Common myeloid progenitor, CD34-positive (primary cell): ENCODE data around the gene SCRN2.

Source experiments
- CTCF ChIA-PET: fragments of 350-600 bp; sonication (Branson Sonifier 250); formaldehyde crosslinking; loops from one replicate; lab custom pipeline; 2021; ENCODE audit warnings: antibody characterized with exemption; lab: Charles Lee
- POLR2A ChIA-PET: fragments of 350-600 bp; sonication (Branson Sonifier 250); formaldehyde crosslinking; loops from one replicate; lab custom pipeline; 2021; ENCODE audit warnings: antibody characterized with exemption; lab: Charles Lee
- DNase-seq, 3 donors: peaks; one replicate each; pipeline versions ENCODE4 v3.0.0 to v3.0.0-alpha.2; 2013
- H3K27ac ChIP-seq, 2 experiments: 1 replicate in 1 of 2; 2 replicates in 1 of 2; pipeline ENCODE4 v1.7.0; 2013; ENCODE audit warnings: inconsistent platforms in 2 of 2, low read length in 2 of 2, mild to moderate bottlenecking in 2 of 2, low read depth in 1 of 2, moderate library complexity in 1 of 2; ENCODE audit not compliant: severe bottlenecking in 2 of 2, insufficient read depth in 1 of 2, poor library complexity in 1 of 2
- H3K27me3 ChIP-seq, 5 experiments: replicated peaks in 2 of 5; 1 replicate in 3 of 5; 2 replicates in 2 of 5; pipeline versions ENCODE4 v1.6.1 to v1.7.0; 2013; ENCODE audit warnings: low read length in 4 of 5, mild to moderate bottlenecking in 2 of 5, moderate library complexity in 2 of 5, inconsistent platforms in 1 of 5; ENCODE audit not compliant: insufficient read depth in 5 of 5, control insufficient read depth in 4 of 5
- H3K36me3 ChIP-seq, 4 experiments: 1 replicate in 2 of 4; 2 replicates in 2 of 4; pipeline versions ENCODE4 v1.6.1 to v1.7.0; 2013; ENCODE audit warnings: low read length in 3 of 4, control low read depth in 1 of 4, mild to moderate bottlenecking in 1 of 4; ENCODE audit not compliant: control insufficient read depth in 4 of 4, insufficient read depth in 4 of 4
- H3K4me1 ChIP-seq, 4 experiments: 1 replicate in 3 of 4; 2 replicates in 1 of 4; pipeline versions ENCODE4 v1.6.1 to v1.7.1; 2013; ENCODE audit warnings: low read length in 3 of 4, mild to moderate bottlenecking in 3 of 4, control low read depth in 1 of 4, inconsistent platforms in 1 of 4, moderate library complexity in 1 of 4; ENCODE audit not compliant: control insufficient read depth in 4 of 4, insufficient read depth in 4 of 4; ENCODE audit errors: control extremely low read depth in 1 of 4
- H3K4me3 ChIP-seq, 7 experiments: 1 replicate in 4 of 7; 2 replicates in 3 of 7; pipeline versions ENCODE4 v1.5.1 to v1.7.0; 2013; ENCODE audit warnings: mild to moderate bottlenecking in 7 of 7, low read length in 6 of 7, moderate library complexity in 6 of 7, inconsistent platforms in 2 of 7, low read depth in 2 of 7, control low read depth in 1 of 7; ENCODE audit not compliant: insufficient read depth in 4 of 7, control insufficient read depth in 1 of 7; ENCODE audit errors: extremely low read depth in 1 of 7
- H3K9me3 ChIP-seq, 5 experiments: 1 replicate in 4 of 5; 2 replicates in 1 of 5; pipeline versions ENCODE4 v1.6.1 to v1.7.1; 2013; ENCODE audit warnings: low read length in 4 of 5, mild to moderate bottlenecking in 2 of 5, inconsistent platforms in 1 of 5, low read depth in 1 of 5, moderate library complexity in 1 of 5; ENCODE audit not compliant: control insufficient read depth in 4 of 5, insufficient read depth in 2 of 5; ENCODE audit errors: control extremely low read depth in 1 of 5
- WGBS: methylation state at CpG from one replicate; pipeline ENCODE4 v1.1.5; 2013; ENCODE audit not compliant: insufficient coverage; 5-methylcytosine and 5-hydroxymethylcytosine counted together

SCRN2 gene

GRCh38 chr17:47878203-47879027 lies 37.3 kb upstream of the SCRN2 start:
- Histone ChIP-seq H3K4me1 (peaks cover 2 to 35% (median 24%) of the 10 kb centered on the region in 4 experiments), H3K27ac (no peak overlapping the region), H3K4me3 (no peak overlapping the region), H3K9me3 (no peaks in the 10 kb centered on the region), H3K27me3 (peaks cover 0 to 2% (median 0%) of the 10 kb centered on the region in 5 experiments), H3K36me3 (no peaks in the 10 kb centered on the region)
- ChIA-PET POLR2A (no interaction called here), CTCF (interaction anchor here (1.0 to 4.6 kb wide), 2 partner anchors 11 to 32 kb away, joined by 3 to 32 read pairs; no protein-coding TSS in a partner anchor)
- DNase-seq, result no peak
- 86% methylated on average over 8 of the region's 10 CpGs for WGBS

GRCh38 chr17:47877368-47878034 lies 36.4 kb upstream of the SCRN2 start:
- POLR2A ChIA-PET, result no interaction called here
- Histone ChIP-seq H3K9me3 (no peaks in the 10 kb centered on the region), H3K36me3 (no peaks in the 10 kb centered on the region), H3K4me1 (peaks cover 2 to 40% (median 25%) of the 10 kb centered on the region in 4 experiments), H3K27me3 (peaks cover 0 to 10% (median 0%) of the 10 kb centered on the region in 5 experiments), H3K27ac (no peak overlapping the region), H3K4me3 (no peak overlapping the region)
- 61% methylated on average over 5 of the region's 9 CpGs for whole genome bisulfite sequencing
- peak in 1 of 3 donors; percentile 39 for DNase-seq
- CTCF ChIA-PET, result interaction anchor here (1.0 kb wide), 1 partner anchor 31 kb away, joined by 3 read pairs; no protein-coding TSS in a partner anchor

GRCh38 chr17:47875011-47875985 lies 34.2 kb upstream of the SCRN2 start:
- WGBS, result 69% methylated on average over 8 of the region's 11 CpGs

GRCh38 chr17:47873200-47874090 lies 32.4 kb upstream of the SCRN2 start:
- POLR2A ChIA-PET, result no interaction called here
- CTCF ChIA-PET, result interaction anchor here (1.0 to 4.7 kb wide), 5 partner anchors 11 to 98 kb away, joined by 3 to 20 read pairs (median 6); partner anchors contain the start of gene CDK5RAP3
- no peaks in the 10 kb centered on the region for H3K9me3 ChIP-seq
- no peaks in the 10 kb centered on the region for H3K36me3 ChIP-seq
- peaks cover 0 to 42% (median 19%) of the 10 kb centered on the region in 5 experiments for H3K27me3 ChIP-seq
- no peak for DNase-seq
- no peak overlapping the region for H3K4me3 ChIP-seq
- 95% methylated on average over 4 of the region's 4 CpGs for WGBS
- H3K4me1 ChIP-seq, result peaks cover 2 to 39% (median 23%) of the 10 kb centered on the region in 4 experiments
- no peak overlapping the region for H3K27ac ChIP-seq

More at GRCh38 chr17:47875011-47875985, 34.2 kb upstream of the SCRN2 start:
- ChIA-PET POLR2A (no interaction called here), CTCF (interaction anchor here (2.7 kb wide), 1 partner anchor 9 kb away, joined by 9 read pairs; no protein-coding TSS in a partner anchor)
- Histone ChIP-seq H3K36me3 (no peaks in the 10 kb centered on the region), H3K9me3 (no peaks in the 10 kb centered on the region), H3K4me3 (no peak overlapping the region), H3K27ac (no peak overlapping the region), H3K4me1 (peaks cover 2 to 40% (median 25%) of the 10 kb centered on the region in 4 experiments), H3K27me3 (peaks cover 0 to 27% (median 8%) of the 10 kb centered on the region in 5 experiments)
- no peak for DNase-seq

GRCh38 chr17:47872651-47873161 lies 31.6 kb upstream of the SCRN2 start:
- Histone ChIP-seq H3K36me3 (no peaks in the 10 kb centered on the region), H3K9me3 (no peaks in the 10 kb centered on the region), H3K27me3 (peaks cover 0 to 42% (median 19%) of the 10 kb centered on the region in 5 experiments), H3K27ac (no peak overlapping the region), H3K4me3 (peak overlapping the region in 2 of 7 experiments; percentile 17 to 32), H3K4me1 (peaks cover 0 to 35% (median 21%) of the 10 kb centered on the region in 4 experiments)
- DNase-seq, result no peak
- POLR2A ChIA-PET, result no interaction called here
- 75% methylated on average over 11 of the region's 15 CpGs for WGBS
- CTCF ChIA-PET, result interaction anchor here (1.0 to 4.7 kb wide), 5 partner anchors 12 to 98 kb away, joined by 3 to 20 read pairs (median 6); partner anchors contain the start of gene CDK5RAP3
